ENCODE measurements around the gene RGS19.

The RGS19 gene

DNA sequence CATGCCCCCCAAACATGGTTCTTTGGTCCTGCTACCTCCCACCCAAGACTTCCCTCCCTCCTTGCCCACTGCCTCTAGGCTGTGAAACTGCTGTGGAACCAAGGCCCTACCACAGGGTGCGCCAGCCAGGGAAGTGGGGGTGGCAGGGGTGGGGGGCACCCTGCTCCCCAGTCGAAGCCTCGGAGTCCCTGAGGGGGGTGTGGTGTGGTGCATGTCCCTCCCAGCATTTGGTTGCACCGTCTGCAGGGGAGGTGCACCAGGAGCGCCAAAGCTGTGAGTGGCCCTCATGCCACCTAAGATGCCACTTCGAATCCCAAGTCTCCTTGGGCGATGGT is 1.8 kb downstream of the RGS19 start:
- no peak for DNase-seq (ENCODE audit: low read depth in 2 of 2)

DNA sequence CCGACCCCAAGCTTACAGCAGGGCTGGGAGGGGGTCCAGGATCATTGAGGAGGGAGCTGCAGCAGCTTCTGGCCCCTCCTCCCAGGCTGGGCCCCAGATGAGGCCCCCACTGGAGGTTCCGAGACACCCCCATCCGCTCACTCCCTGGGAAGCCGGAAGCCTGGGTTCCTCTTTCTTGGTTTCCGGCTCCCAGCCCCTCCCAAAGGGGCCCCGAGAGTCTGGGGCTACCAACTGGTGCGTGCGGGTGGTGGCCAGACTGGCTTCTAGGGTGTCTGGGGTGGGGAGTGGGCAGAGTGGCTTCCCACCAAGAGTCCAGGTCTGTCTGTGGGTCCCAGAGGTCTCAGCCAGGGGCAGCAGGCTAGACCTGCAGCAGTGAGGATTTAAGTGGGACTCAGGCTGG is 2.2 kb downstream of the RGS19 start:
- DNase-seq (ENCODE audit: low read depth in 2 of 2), result peak in 1 of 2 experiments; percentile 41

DNA sequence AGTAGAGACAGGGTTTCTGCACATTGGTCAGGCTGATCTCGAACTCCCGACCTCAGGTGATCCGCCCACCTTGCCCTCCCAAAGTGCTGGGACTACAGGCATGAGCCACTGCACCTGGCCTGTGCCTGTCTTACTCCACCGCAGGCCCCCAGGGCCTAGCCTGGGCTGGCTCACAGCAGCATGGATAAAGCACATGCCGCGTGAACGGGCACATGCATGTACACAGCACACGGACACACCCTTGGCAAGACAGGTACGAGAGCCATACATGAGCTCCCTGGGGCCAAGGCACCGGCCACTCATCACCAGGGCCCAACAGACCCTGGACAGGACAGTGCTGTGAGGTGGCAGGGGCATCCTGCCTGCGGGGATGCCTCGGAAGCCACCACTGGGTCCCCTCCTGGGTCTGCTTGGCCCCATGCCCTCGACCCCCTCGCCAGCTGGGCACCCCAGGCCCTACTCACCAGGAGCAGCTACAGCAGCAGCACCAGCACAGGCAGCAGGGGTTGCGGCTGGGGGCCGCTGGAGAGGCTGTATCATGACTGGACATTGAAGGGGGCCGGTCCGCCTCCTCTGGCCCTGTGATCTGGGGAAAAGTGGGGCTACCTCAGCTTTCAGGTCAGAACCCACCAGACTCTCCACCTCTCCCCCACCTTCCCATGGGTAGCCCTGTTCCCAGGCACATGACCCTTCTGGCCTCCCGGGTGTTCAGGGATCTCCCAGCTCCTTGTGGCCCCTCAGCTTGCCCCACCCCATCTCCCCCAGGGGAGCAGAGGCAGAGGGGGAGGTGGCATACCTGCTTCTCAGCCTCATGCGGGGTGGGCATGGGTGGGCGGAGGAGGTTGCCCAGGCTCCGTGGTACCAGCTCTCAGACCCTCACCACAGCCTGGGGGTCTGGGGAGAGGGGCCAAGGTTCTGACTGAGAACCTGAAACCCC is 3.0 kb downstream of the RGS19 start:
- no peak for DNase-seq (ENCODE audit: low read depth in 2 of 2)

DNA sequence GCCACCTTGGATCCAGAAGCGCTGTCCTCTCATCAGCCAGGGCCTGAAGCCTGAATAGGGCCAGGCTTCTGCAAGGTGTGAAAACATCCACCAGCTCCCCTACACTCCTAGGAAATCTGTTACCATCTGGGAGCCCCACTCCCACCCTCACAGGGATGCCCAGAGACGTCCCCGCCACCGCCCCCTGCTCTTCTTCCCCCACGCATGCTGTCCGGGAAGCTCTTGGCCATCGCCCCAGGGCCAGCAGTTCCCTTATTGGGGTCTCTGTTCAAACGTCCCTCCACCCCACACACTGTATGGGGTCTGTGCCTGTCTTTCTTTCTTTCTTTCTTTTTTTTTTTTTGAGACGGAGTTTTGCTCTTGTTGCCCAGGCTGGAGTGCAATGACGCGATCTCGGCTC is 3.8 kb downstream of the RGS19 start:
- no peak for DNase-seq (ENCODE audit: low read depth in 2 of 2)

DNA sequence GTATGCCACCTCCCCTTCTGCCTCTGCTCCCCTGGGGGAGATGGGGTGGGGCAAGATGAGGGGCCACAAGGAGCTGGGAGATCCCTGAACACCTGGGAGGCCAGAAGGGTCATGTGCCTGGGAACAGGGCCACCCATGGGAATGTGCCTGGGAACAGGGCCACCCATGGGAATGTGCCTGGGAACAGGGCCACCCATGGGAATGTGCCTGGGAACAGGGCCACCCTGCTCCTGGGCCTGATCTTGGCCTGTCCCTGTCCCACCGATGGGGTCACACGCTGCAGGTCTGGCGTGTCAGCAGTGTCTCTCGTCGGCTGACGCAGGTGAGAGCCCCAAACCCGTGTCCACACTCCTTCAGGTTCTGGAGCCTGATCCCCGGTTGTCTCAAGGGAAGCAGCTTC is 4.4 kb downstream of the RGS19 start:
- no peak for DNase-seq (ENCODE audit: low read depth in 2 of 2)

DNA sequence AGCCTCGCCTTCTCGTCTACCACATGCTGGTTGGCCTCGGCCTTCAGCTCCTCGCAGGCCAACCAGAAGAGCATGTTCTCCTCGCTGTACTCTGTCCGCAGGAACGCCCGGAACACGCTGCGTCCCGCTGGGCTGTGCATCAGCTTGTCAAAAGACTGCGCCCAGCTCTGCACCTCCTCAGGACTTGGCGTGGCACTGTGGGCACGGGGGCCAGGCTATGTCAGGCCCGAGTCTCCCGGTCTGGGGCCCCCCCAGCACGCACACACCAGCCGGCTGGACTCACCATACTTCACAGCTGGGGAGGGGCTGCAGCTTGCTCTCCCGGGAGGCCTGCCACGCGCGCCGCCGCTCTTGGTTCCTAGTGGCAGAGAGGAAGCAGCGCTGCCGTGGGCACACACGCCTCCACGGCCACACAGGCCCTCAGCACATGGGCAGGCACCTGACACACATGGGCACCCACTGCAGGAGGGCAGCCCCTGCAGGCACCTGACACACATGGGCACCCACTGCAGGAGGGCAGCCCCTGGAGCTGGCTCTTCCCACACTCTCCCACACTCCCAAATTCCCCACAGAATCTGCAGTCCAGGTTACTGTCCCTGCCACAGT is 5.0 kb downstream of the RGS19 start:
- DNase-seq (ENCODE audit: low read depth in 2 of 2), result no peak

DNA sequence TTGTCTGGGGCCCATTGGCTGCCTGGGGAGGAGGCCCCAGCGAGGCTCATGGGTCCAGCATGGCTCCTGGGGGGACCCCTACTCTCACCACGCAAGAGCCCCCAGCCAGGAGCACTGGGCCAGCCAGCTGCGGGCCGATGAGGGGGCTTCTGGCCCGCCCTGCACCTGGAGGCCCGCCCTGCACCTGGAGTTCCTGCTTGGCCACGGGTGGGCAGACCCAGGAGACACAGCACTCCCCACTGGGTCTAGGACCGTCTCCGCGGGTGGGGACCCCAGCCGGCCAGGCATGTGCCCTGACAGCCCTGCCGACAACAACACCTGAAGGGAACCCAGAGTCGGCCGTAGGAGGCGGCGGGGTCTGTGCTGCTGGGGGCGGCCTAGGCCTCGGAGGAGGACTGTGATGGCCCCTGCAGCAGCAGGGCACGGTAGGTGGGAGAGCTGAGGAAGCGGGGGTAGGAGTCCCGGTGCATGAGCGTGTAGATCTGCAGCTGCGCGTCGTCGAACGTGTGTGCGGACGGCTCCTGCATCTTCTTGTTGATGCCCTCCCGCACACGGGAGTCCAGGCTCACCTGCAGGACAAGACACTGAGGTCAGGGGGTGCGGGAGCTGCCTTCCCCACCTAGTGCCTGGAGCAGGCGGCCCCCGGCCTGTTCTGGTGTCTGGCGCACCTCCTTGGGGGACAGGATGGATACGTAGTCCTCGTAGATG is 5.7 kb downstream of the RGS19 start:
- no peak for DNase-seq (ENCODE audit: low read depth in 2 of 2)

DNA sequence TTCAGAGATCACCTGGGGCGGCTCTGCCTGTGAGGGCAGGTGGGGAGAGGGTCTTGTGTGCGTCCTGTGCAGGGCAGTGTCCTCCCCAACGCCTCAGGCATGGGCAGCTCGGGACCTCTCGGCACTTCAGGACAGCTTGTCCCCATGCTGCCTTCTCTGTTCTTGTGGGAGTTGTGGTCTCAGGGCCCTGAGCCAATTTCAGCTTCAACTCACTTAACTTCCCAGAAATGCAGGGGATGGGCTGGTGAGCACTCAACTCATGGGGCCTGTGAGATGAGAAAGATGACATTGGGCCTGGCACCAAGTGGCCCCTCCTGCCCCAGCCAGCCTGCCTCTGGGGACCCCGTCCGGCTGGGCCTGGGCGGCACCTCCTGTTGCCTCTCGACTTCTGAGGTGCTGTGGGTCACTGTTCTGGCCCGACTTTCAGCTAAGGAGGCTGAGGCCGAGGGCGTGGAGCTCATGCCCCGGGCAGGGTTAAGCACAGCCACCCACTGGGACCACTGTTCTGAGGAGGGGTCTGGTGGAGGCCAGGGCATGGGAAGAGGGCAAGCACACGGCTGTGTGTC is 6.7 kb downstream of the RGS19 start:
- DNase-seq (ENCODE audit: low read depth in 2 of 2), result no peak

DNA sequence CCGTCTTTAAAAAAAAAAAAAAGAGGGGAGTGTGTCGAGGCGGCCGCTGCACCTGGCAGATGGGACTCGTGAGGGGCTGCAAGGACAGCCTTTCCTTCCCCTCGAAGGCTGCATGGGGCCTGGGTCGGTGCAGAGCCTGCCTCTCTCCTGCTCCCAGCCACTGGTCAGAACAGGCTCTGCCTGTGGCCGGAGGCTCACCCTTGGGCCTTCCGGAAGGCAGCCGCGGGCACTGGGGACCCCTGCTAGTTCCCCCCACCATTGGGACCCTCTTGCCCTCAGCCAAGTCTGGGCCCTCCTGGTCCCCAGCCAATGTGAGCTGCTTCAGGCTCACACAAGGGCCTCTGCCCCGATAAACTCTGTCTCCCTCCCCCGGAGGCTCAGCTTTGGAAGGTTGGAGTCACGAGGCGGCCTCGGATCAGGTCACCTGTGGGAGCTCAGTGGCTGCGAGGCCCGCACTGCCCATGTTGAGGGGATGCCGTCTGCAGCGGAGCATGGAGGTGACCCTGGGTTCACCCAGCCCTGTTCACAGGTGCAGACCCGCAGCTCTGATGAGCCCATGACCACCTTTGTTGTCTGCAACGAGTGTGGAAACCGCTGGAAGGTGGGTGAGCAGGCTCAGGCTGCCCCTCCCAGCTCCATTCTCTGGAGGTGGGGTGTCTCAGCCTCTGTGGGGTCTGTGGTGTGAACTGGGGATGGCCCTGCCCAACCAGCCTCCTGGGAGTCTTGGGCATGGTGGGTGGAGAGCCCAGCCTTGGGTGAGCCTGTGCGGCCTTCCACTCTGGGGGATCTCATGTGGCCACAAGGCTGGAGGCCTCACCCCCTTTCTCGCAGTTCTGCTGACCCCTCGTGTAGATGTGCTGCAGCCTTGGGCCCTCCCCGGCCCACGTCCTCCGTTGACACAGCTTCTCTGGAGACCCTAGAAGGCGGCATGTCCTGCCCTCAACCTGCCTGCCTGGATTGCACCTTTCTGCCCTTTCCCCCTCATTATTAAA is 7.7 kb downstream of the RGS19 start:
- no peak for DNase-seq (ENCODE audit: low read depth in 2 of 2)

DNA sequence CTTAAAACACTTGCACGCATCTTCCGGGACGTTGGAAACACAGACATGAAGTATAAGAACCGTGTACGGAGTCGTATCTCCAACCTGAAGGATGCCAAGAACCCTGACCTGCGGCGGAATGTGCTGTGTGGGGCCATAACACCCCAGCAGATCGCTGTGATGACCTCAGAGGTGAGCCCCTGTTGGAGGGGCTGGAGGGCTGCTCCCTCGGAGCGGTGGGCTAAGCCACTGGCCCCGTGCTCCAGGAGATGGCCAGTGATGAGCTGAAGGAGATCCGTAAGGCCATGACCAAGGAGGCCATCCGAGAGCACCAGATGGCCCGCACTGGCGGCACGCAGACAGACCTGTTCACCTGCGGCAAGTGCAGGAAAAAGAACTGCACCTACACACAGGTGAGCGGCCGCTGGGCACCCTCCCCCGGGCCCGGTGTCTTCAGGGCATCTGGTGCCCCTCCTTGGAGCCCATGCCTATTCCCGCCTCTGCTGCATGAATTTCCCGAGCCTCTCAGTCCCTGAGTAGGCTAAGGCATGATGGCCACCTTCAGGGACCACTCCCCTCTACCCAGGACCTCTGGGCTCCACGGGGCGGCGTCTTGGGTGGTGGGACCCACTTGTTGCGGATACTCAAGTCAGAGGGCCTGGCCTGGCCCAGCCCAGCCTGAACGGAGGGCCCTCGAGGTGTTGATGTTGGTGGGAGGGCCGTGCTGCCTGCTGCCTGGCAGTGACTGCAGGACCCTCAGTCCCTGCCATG is 8.9 kb downstream of the RGS19 start:
- DNase-seq (ENCODE audit: low read depth in 2 of 2), result no peak

DNA sequence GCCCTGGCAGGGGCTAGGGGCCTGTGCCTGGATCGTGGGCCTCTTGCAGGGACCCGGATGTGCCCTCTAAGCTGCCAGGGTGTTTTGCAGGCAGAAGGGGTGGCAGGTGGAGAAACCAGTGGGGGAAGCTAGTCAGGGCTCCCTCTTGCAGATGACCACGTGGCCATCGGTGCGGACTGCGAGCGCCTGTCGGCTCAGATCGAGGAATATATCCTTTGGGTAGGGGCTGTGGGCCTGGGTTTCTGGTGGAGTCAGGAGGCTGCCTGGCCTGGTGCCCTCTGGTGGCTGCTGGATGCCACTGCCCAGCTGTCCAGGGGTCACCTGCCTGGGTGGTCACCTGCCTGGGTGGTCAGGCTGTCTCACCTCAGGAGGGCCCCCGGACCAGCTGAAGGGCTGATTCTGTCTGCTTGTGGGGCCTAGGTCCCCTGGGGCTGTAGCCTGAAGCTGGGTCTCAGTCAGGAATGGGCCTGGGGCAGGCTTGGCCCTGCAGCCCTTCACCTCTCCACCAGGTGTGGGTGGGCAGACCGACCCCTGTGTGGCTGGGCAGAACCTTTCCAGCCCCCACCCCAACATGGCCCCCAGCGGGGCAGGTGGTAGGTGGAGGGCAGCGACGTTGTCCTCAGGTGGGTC is 9.6 kb downstream of the RGS19 start:
- DNase-seq (ENCODE audit: low read depth in 2 of 2), result peak in 1 of 2 experiments; percentile 21

DNA sequence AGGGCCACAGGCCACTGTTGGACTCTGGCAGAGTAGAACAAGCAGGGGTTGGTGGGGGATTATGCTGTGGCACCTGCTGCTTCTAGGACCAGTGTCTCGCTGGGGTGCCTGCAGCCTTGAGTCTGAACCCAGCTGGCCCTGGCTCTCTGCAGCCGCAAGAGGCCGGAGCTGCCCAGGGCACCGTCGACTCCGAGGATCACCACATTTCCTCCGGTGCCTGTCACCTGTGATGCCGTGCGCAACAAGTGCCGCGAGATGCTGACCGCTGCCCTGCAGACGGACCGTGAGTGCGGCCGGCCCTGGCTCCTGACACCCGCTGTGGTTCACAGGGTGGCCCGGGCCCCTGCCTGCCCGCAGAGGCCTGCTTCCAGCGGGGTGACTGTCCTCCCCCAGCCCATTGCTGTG is 10.1 kb downstream of the RGS19 start:
- DNase-seq (ENCODE audit: low read depth in 2 of 2), result no peak

DNA sequence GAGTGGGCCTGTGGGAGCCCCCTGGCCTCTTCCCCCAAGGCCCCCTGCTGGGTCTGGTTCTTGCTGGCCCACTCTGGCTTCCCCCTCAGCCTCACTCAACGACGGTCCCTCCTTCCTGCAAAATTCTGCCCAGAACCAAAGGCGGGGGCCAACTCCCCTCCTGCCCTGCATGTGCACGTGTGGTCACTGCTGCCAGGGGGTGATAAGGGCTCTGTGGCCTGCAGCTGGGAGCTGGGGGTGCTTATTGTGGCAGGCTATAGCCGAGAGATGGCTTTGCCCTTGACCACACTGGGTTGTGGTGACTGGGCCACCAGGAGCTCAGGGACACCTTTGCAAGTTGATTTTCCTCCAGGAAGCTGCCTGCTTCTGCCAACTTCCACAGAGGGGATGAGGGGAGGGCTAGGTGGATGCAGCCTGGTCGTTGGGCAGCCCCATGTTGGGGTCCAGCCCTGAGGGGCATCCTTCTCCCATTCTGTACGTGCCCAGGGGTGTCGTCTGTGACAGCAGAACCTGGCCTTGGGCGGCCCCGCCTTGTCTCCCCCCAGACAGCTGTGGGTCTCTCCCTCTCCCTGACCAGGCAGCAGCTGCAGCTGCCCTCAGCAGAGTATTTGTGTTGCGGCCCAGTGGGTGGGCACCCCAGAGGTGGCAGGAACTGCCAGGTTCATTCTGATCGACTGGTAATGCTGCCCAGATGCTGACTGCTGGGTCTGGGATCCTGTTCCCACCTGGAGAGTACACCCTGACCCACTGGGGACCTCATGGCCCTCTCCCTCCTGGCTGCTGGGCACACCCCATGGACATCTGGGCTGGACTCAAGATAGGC is 10.7 kb downstream of the RGS19 start:
- DNase-seq (ENCODE audit: low read depth in 2 of 2), result no peak

DNA sequence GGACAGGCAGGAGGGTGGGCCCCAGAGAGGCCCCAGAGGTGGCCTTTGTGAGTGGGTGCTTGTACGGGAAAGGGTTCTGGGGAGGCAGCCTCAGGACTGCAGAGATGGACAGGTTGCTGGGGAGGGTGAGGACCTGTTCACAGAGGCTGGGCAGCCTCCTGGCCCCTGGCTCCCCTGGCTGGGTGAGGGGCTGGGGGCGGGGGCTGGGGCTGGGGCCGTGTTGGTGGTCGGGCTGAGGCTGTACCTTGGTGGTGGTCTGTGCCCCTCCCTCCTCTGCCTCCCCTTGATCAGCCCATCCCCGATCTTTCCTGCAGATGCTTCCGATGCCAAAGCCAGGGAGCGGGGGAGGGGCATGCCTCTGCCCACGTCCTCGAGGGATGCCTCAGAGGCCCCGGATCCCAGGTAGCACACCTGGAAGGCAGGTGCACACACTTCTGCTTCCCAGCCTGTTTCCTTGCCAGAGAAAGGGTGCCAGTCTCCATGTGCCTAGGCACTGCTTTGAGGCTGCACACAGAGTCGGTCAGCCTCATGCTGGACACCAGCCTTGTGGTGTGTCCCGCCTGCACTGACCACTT is 11.5 kb downstream of the RGS19 start:
- DNase-seq (ENCODE audit: low read depth in 2 of 2), result no peak

DNA sequence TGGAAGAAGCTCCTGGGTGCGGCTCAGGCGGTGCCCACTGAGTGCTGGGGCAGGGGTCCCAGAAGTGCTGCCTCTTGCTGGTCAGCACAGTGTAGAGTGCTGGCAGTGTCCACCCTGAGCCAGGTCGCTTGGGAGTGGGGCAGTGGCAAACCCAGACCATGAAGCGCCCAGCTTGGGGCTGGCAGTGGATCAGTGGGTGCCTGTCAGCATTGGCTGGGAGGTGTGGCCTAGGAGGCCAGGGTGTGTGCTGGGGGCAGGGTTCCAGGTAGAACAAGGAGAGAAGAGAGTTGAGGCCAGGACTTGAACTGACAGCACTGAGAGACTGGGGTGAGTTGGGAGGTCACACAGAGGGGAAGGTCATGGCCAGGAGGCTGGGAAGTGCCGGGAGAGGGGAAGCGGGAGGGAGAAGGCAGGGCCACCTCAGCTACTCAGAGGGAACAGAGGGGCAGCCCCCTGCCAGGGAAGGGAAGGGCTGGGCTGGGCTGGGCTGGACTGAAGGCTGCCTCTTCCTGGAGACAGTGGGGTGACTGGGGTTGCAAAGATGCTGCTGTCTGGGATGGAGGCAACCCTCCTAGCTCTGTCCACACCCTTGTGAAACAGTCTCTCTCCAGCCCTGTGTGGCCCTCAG is 12.2 kb downstream of the RGS19 start:
- no peak for DNase-seq (ENCODE audit: low read depth in 2 of 2)

DNA sequence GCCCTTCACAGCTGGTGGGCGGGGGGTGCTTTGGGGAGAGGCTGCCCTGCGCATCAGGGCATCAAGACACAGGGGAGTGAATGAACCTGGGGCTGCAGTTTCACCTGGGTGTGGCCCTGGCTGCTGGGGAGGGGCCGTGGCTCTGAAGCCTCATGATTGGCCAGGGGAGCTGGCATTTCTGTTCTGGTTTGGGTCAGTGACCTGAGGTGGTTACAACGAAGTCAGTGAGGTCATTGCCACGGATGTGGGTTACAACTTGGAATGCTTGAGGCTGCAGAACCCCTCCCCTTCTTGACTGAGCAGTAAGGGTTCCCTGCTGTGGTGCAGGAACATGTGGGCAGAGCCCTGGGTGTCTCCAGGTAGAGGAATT is 13.4 kb downstream of the RGS19 start:
- peak in 1 of 2 experiments; percentile 49 for DNase-seq (ENCODE audit: low read depth in 2 of 2)

DNA sequence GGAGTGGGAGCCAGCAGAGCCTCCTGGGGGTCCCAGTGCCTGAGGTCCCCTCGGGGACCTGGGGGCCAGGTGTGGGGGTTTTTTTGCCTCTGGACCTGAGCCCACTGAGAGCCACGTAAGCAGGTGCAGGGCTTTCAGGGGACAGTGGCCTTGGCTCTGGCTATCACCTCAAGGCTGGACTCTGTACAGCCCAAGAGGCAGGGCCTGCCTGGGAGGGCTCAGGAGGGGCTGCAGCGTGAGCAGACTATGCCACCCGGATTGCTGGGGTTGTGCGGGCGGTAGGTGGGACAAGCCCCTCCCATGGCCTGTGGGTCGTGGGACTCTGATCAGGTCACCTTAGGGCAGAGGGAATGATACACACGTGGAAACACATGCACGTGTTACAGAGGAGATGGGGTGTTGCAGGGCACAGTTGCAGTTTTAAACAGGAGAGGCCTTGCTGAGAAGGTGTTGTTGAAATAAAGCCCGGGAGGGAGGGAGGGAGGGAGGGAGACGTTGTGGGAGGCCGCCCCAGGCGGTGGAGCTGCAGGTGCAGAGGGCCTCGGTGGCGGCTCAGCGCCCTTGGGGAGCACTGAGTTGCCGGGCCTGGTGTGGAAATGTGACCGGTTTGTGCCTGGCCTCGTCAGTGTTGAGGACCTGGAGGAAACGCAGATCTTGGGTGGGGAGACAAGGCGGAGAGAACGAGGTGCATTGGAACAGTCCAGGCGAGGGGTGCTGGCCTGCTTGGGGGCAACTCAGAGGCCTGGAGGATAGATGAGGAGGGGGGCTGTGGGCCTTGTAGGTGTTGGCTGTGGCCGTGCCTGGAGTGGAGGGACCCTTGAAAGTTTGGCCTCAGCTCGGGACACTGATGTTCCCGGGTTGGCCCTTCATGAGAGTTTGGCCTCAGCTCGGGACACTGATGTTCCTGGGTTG is 14.0 kb downstream of the RGS19 start:
- no peak for DNase-seq (ENCODE audit: low read depth in 2 of 2)
